HL-60 (cell line): ENCODE measurements around the gene SMIM13.
A peak's percentile ranks its signal among the peaks of the same experiment; 100 is the strongest.

Experiments used
- DNase-seq, 2 experiments: peaks; one replicate each; pipeline ENCODE4 v3.0.0-alpha.2; 2010 to 2020; ENCODE audit warnings: low read depth in 1 of 2, low spot score in 1 of 2
- H3K27ac ChIP-seq: fragments of 250-450 bp; sonication (Bioruptor Pico); replicated peaks from 2 replicates; pipeline ENCODE4 v1.5.1; 2020; ENCODE audit warnings: mild to moderate bottlenecking, moderate library complexity
- H3K27me3 ChIP-seq: fragments of 250-450 bp; sonication (Bioruptor Pico); 2 replicates; pipeline ENCODE4 v1.5.1; 2021; ENCODE audit warnings: mild to moderate bottlenecking, moderate library complexity; ENCODE audit not compliant: insufficient read depth, poor library complexity, severe bottlenecking
- H3K4me3 ChIP-seq: replicated peaks from 2 replicates; pipeline ENCODE4 v1.5.1; 2011; ENCODE audit warnings: mild to moderate bottlenecking, control low read depth, low read length; ENCODE audit not compliant: insufficient read depth
- GABPA ChIP-seq: IDR thresholded peaks from 2 replicates; pipeline ENCODE4 v1.6.1; 2012; ENCODE audit warnings: low read depth
- POLR2AphosphoS5 ChIP-seq: IDR thresholded peaks from 2 replicates; pipeline ENCODE4 v1.6.1; 2012; ENCODE audit warnings: low read depth
- SPI1 ChIP-seq: IDR thresholded peaks from 2 replicates; pipeline ENCODE4 v1.6.1; 2012; ENCODE audit warnings: low read depth, mild to moderate bottlenecking, borderline replicate concordance
- TF ChIP-seq, protein P1 (sequence below): IDR thresholded peaks from one replicate; pipeline ENCODE4 v1.5.1; 2011; ENCODE audit warnings: low read length, control low read depth, inconsistent platforms; ENCODE audit not compliant: insufficient read depth
- TF ChIP-seq, protein P2 (sequence below): IDR thresholded peaks from 2 replicates; pipeline ENCODE4 v1.6.1; 2012; ENCODE audit warnings: low read depth; ENCODE audit not compliant: insufficient replicate concordance

The SMIM13 gene

DNA sequence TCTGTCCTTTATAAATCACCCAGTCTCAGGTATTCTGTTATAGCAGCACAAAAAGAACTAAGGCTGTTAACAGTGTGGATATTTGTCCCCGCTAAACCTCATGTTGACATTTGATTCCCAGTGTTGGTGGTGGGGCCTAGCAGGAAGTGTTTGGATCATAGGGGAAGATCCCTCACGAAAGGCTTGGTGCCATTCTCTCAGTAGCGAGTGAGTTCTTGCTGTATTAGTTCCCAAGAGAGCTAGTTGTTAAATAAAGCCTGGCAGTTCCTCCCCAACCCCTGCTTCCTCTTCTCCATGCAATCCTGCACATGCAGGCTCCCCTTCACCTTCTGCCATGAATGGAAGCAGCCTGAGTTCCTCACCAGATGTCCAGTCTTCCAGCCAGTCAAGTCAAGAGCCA lies 47.7 kb downstream of the SMIM13 start:
- peak in 1 of 2 experiments; percentile 17 for DNase-seq
- TF ChIP-seq SPI1 (peak; percentile 22; the same call in 1 of the 2 replicates), GABPA (no peak)
- Histone ChIP-seq H3K27ac (no peak overlapping the region), H3K27me3 (no peaks in the 10 kb centered on the region), H3K4me3 (no peak overlapping the region)

DNA sequence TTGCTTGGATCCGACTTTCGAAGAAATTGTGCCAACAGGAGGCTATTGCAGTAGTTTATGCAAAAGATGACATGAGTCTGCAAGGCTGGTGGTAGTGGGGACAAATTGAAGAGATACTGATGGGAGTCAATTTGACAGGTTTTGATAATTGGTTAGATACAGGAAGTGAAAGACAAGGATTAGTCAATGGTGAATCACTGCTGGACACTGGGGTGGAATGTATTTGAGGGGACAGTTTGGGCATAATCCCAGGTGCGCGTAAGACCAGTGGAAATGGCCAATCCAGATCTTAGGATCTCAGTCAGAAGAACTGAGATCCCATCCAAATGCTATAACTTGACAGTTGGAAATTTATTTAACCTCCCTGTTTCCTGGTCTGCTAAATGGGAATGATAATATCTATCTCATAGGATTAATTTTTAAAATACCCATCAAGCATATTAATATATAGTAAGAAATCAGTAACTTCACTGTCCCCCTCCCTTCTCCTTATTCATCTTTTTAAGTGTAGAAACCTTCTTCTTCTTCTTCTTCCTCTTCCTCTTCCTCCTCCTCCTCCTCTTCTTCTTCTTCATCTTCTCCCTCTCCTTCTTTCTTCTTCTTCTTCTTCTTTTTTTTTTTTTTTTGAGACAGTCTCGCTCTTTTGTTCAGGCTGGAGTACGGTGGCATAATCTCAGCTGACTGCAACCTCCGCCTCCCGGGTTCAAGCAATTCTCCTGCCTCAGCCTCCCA lies 48.8 kb downstream of the SMIM13 start:
- TF ChIP-seq, protein P1, sequence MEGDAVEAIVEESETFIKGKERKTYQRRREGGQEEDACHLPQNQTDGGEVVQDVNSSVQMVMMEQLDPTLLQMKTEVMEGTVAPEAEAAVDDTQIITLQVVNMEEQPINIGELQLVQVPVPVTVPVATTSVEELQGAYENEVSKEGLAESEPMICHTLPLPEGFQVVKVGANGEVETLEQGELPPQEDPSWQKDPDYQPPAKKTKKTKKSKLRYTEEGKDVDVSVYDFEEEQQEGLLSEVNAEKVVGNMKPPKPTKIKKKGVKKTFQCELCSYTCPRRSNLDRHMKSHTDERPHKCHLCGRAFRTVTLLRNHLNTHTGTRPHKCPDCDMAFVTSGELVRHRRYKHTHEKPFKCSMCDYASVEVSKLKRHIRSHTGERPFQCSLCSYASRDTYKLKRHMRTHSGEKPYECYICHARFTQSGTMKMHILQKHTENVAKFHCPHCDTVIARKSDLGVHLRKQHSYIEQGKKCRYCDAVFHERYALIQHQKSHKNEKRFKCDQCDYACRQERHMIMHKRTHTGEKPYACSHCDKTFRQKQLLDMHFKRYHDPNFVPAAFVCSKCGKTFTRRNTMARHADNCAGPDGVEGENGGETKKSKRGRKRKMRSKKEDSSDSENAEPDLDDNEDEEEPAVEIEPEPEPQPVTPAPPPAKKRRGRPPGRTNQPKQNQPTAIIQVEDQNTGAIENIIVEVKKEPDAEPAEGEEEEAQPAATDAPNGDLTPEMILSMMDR, result no peak
- TF ChIP-seq SPI1, result no peak
- TF ChIP-seq, protein P2, sequence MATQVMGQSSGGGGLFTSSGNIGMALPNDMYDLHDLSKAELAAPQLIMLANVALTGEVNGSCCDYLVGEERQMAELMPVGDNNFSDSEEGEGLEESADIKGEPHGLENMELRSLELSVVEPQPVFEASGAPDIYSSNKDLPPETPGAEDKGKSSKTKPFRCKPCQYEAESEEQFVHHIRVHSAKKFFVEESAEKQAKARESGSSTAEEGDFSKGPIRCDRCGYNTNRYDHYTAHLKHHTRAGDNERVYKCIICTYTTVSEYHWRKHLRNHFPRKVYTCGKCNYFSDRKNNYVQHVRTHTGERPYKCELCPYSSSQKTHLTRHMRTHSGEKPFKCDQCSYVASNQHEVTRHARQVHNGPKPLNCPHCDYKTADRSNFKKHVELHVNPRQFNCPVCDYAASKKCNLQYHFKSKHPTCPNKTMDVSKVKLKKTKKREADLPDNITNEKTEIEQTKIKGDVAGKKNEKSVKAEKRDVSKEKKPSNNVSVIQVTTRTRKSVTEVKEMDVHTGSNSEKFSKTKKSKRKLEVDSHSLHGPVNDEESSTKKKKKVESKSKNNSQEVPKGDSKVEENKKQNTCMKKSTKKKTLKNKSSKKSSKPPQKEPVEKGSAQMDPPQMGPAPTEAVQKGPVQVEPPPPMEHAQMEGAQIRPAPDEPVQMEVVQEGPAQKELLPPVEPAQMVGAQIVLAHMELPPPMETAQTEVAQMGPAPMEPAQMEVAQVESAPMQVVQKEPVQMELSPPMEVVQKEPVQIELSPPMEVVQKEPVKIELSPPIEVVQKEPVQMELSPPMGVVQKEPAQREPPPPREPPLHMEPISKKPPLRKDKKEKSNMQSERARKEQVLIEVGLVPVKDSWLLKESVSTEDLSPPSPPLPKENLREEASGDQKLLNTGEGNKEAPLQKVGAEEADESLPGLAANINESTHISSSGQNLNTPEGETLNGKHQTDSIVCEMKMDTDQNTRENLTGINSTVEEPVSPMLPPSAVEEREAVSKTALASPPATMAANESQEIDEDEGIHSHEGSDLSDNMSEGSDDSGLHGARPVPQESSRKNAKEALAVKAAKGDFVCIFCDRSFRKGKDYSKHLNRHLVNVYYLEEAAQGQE, result no peak
- no peak for TF ChIP-seq POLR2AphosphoS5
- TF ChIP-seq GABPA, result no peak

DNA sequence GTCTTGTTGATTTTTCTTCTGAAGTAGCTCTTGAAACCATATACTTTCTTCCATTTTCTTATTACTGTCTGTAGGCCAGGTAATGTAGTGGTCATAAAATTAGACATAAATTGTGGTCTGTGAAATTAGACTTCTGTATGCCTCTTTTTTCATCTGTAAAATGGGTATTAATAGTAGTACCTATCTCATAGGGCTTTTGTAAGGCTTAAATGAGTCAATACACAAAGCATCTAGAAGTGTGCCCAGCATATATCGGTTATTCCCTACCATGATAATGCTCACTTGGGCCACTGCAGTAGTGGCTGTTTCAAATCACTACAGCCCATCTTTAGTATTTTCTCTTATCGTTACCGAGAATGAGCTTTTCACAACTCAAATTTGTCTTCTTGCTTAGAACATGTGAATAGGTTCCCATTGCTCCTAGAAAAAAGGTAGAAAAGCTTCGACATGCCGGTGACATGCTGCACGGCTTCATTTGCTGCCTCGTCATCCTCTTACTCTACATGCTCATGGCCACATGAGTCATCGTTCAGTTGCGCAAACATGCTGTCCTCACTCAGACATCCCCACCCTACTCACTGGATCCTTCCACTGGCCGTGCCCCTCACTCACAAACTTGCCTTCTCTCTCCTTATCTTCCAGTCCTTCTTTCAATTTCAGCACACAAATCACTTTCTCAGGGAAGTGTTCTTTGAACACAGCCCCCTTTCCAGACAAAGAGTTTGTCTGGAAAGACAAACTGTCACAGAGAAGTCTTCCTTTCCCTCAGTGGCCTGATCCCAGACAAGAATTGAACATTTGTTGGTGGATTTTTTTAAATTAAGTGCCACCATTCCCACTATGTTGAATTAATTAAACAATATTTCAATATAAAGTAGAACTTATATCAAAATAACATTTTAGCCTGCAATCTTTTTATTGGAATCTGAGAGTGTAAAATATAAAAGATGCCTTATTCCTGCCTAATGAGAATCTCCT lies 50.0 kb downstream of the SMIM13 start:
- DNase-seq, result peak; percentile 91 to 96
- Histone ChIP-seq H3K27ac (peak overlapping the region; percentile 21; the same call in 1 of the 2 replicates), H3K27me3 (no peaks in the 10 kb centered on the region), H3K4me3 (no peak overlapping the region)
- TF ChIP-seq, protein P1, result no peak
- TF ChIP-seq SPI1, result no peak
- TF ChIP-seq POLR2AphosphoS5, result no peak
- TF ChIP-seq, protein P2, result no peak
- TF ChIP-seq GABPA, result no peak

More for the DNA sequence above, 48.8 kb downstream of the SMIM13 start:
- DNase-seq, result no peak
- H3K27ac ChIP-seq, result no peak overlapping the region
- no peak overlapping the region for H3K4me3 ChIP-seq
- no peaks in the 10 kb centered on the region for H3K27me3 ChIP-seq

DNA sequence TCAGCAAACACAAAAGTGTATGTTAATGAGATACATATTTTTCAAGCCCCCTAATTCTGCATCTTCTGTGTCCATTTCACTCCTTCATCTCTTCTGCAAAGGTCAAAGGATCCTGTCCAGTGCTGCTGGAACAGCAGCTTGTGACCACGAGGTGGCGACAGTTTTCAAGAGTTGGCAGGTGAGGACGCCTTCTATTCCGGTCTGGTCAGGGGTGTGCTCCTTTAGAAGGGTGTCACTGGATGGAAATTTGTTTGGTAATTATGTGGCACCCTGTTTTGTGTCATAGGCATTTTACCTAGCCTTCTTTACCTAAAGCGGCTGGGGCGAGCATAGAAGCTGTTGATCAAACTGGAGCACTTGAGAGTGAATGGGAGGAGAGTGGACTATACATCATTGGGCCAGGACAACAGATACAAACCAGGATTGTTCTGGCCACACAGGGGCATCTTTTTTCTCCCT lies 50.8 kb downstream of the SMIM13 start:
- Histone ChIP-seq H3K27me3 (no peaks in the 10 kb centered on the region), H3K4me3 (no peak overlapping the region), H3K27ac (no peak overlapping the region)
- no peak for TF ChIP-seq POLR2AphosphoS5
- TF ChIP-seq, protein P1, result peak; percentile 90
- DNase-seq, result peak; percentile 48 to 75
